ENCODE results near the gene SH2D3C. TPM values are rescaled to one million over a fixed set of nuclear protein-coding genes. Genes with fewer than 3 reads are reported as not detected.
"Not testable (repeated sequence)": the region's sequence is repeated elsewhere in the genome, so short reads cannot be mapped to it uniquely, and the experiment has no call there.

The SH2D3C gene
- total RNA-seq, 1 donor from 2014 or later: 77.6 TPM

DNA sequence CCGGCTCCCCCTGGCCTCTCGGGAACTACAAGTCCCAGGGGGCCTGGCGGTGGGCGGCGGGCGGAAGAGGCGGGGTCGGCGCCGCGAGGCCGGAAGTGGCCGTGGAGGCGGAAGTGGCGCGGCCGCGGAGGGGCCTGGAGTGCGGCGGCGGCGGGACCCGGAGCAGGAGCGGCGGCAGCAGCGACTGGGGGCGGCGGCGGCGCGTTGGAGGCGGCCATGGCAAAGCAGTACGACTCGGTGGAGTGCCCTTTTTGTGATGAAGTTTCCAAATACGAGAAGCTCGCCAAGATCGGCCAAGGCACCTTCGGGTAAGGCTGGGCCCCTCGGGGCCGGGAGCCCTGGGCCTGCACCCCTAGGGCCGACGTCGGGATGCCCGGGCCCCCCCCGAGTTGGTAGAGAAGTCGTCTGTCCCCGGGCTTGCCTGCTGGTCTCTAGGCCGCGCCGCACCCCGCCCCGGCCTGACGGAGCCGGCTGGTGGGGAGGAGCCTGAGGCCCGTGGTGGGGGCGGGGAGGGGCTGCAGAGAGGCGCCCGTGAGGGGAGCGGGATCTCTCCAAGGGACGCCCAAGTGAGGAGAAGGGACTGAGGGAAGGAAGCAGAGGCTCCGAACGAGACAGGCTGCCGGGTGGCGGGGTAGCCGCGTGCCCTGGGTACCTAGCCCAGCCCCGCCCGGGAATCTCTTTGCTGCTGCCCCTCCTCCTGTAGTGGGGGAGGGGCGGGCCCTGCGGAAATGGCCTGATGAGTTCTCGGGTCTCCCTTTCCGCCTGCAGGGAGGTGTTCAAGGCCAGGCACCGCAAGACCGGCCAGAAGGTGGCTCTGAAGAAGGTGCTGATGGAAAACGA, 7.7 kb upstream of the SH2D3C start, which contains the start of gene CDK9:
Gene CDK9, plus strand, starts transcription at position 102 of the 840 bp plus-strand sequence. Its CDS starts 115 bp downstream, at position 217.
- intact Hi-C loops (cut with micrococcal nuclease): loop anchor here (1.0 to 5.0 kb wide), 14 partner anchors 10 to 1251 kb away; partner anchors contain the start of genes FPGS, KYAT1, LRRC8A and MIGA2

DNA sequence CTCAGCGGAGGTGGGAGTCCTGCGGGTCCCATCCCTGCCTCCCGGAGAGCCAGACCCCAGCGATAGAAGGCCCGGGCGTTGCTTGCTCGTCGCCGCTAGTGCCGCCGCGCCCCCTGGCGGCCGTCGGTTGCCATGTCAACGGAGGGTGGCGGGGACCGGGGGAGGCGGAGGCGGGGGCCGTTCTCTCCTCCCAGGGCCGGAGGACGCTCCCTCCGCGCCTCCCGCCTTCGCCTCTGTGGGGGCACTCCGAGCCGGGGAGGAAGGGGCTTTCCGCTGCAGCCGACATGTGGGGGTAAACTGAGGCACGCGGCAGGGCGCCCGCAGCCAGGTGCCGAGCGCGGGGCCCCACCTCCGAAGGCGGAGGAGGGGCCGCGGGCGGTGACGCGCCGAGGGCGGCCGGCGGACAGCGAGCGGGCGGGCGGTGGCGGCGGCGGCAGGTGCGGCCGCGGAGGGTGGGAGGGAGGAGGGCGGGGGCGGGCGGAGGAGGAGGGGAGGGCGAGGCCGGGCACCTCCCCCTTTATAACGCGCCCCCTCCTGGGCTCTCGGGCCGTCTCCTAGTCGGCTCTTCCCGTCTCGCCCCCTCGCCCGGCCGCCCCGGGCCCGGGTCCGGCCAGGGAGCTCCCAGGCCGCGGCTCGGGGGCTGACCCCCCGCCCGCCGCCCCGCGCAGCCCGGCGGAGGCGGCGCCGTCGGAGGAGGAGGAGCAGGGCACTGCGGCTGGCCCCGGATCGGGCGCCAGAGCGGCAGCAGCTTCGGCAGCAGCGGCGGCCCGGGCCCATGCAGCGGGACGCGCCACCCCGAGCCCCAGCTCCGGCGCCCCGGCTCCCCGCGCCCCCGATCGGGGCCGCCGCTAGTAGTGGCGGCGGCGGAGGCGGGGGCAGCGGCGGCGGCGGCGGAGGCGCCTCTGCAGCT, 6.8 kb upstream of the SH2D3C start:
- intact Hi-C loops (cut with micrococcal nuclease): loop anchor here (1.0 to 5.0 kb wide), 12 partner anchors 9 to 1252 kb away; partner anchors contain the start of genes FPGS, KYAT1, LRRC8A and MIGA2

DNA sequence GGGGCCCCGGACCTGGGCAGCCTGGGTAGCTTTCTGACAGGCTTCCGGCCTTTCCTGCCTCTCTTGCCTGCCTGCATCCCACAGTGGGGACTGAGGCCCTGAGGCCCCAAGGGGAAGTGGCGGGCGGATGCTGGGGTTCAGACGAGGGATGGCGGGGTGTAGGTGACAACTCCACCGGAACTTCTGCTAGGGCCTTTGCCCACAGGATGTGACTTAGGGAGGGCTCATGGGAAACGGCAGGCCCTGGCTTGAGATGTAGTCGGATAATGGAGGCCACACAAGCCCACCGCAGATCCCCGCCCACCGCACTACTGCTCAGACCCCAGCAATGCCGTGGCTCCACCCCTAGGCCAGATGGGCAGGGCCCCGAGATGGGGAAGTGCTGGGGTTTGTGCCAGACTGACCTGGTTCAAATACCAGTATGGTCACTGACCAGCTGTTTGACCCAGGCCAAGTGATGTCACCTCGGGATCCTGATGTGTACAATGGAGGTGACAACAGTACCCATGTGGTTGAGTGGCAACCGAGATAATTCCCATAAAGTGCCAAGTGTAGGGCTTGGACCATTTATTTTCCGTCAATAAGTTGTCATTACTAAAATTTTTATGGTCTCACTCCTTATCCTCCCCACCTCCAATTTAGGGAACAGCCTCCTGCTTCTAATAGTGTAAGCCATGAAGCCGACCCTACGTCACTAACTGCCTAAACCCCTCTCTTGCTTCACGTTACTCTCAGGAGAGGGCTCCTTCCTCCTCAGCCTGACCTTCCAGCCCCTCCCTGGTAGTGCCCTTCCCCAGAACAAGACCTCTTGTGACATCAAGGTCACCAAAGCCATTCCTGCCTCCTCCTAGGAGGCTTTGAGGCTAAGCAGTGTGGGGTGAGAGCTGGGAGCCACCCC, 4.9 kb upstream of the SH2D3C start:
- intact Hi-C loops (cut with micrococcal nuclease): no loop called here

DNA sequence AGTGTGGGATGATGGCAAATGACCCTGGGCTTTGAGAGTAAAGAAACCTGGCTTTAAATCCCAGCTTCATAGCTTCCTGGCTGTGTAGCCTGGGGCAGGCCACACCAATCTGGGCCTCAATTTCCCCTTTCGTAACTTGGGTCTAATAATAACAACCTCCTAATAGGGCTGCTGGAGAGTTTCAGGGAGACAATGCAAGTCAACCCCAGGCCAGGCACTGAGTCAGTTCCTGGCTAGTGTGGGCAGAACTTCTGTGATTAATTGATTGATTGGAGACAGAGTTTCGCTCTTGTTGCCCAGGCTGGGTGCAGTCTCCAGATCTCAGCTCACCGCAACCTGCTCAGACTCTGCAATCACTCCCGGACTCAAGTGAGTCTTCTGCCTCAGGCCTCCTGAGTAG, 3.3 kb upstream of the SH2D3C start:
- intact Hi-C loops (cut with micrococcal nuclease): no loop called here

DNA sequence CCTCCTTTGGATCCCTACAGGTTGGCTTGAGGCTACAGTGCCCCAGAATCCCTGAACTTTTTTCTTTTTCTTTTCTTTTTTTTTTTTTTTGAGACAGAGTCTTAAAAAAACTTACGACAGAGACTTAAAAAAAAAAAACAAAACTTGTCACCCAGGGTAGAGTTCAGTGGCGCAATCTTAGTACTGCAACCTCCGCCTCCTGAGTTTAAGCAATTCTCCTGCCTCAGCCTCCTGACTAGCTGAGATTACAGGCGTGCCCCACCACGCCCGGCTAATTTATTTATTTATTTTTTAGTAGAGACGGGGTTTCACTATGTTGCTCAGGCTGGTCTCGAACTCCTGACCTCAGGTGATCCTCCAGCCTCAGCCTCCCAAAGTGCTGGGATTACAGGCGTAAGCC, 2.4 kb upstream of the SH2D3C start:
- intact Hi-C loops (cut with micrococcal nuclease): not testable (repeated sequence)

DNA sequence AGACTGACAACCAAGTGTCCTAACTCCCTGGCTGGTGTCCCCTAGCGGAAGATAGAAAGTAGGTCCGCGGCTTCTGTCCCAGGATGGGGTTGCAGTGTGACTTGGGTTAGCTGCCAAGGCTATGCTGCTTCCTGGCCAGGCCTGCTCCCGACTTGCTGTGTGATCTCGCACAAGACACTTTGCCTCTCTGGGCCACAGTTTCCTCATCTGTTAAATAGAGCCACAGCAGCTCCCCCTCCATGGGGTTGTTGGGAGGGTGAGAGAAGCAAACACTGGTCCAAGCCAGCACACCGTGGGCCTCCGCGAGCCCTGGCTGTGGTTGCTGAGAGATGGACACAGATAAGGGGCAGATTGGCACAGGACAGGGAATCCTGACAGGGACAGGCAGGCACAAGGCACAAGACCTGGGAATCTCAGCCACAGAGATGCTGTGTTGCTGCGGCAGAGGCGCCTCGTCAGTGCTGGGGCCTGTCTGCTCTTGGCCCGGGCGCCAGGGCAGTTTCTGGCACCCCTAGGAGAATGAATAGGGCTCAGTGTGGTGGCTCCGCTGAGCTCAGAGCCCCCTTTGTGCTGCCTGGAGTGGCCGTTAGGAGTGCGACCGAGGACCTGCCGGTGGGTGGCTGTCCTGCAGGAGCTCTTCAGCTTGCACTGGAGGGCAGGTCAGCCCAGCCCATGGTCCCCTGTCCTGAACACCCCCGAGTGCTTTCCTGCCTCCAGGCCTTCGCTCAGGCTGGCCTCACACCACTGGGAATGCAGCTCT, 1.8 kb upstream of the SH2D3C start:
- intact Hi-C loops (cut with micrococcal nuclease): no loop called here

DNA sequence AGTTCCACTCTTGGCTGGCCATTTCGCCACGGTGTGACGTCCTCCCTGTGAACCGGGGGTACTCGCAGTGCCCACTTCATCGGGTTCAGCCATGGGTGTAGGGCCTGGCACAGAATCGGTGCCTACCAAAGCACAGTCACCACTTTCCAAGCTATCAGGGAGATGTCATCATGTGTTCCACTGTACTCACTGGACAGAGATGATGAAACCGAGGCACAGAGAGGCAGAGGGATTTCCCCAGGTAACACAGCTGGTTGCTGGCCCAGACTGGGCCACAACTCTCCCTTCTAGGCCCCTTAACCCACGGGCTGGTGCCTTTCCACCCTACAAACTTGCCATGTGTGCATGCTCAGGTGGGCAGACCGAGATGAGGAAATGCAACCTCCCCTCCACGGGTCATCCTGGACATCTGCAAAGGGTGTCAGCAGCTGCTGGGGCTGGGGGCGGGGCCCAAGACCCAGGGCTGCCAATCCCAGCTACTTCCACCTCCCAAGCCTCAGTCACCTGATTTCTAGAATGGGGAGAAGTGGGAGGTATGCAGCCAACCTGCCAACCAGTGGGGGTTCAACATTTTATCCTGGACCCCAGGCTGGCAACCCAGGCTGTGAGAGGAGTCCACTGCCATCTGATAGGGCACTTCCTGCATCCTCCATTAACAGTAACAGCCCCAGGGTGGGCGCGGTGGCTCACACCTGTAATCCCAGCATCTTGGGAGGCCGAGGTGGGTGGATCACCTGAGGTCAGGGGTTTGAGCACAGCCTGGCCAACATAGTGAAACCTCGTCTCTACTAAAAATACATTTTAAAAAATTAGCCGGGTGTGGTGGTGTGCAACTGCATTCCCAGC, 893 bp upstream of the SH2D3C start:
- intact Hi-C loops (cut with micrococcal nuclease): loop anchor here (1.0 to 10.0 kb wide), 3 partner anchors 8 to 1245 kb away; partner anchors contain the start of gene SH3GLB2

DNA sequence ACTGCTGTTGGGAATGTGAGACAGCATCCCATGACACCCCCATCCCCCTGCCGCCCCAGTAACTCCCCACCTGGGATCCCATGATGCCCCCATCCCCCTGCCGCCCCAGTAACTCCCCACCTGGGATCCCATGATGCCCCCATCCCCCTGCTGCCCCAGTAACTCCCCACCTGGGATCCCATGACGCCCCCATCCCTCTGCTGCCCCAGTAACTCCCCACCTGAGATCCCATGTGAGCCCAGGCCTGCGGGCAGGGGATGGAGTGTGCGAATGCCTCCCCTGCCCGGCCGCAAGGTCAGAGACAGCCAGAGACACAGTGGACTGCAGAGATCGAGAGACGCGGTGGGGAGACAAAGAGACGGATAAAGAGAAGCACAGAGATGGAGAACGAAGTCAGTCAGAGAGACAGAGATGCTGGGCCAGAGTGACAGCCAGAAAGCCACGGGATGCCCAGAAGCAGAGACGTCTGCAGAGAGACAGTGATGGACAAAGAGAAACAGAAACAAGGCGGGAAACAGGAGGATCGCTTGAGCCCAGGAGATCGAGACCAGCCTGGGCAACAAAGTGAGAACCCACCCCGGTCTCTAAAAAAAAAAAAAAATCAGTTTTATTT, 992 bp downstream of the SH2D3C start:
- intact Hi-C loops (cut with micrococcal nuclease): loop anchor here (5.0 to 10.0 kb wide), 2 partner anchors 250 to 1247 kb away; partner anchors contain the start of gene SH3GLB2

DNA sequence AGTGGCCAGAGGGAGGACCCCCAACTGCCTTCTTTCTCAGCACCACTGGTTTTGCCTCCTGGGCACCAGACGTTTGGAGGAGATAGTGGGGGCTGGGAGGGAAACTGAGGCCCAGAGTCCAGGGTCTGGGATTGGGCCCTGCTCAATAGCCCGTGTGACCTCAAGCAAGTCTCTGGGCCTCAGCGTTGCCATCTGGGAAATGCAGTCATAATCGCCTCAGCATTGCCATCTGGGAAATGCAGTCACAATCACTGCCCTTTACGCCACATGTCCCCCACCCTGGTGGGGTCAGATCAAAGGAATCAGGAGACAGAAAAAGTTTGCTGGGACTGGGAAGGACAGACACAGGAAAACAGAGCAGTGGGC, 1.6 kb downstream of the SH2D3C start:
- intact Hi-C loops (cut with micrococcal nuclease): loop anchor here (1.0 to 10.0 kb wide), 3 partner anchors 8 to 1248 kb away; partner anchors contain the start of gene SH3GLB2

DNA sequence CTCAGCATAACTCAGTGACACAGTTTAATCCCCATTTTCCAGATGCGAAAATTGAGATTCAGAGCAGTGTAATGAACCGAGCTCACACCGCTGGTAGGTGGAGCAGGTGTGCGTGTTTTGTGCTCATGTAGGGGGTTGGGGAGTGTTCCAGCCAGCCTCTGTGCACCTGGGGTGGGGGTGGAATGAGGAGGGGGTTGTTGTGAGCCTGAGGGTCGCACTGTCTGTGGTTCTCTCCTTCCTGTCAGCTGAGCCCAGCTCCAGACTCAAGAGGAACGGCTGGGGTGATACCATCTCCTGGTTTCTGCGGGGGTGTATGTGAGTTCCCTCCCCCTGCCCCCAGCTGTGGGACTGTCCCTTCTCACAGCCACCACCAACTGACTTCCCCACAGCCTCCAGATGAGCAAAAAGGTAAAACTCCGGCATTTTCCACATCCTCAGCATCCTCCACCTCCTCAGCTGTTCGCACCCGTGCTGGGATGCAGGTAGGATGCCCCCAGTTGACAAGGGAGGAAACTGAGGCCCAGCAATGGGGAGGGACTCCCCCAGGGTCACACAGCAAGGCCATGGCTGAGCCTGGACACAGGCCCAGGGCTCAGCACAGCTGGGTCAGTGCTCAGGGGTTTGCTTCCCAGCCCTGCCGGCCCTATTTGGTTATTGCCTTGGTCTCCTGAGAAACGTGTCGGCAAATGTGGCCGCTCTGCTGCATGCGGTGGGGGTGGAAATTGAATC, 2.1 kb downstream of the SH2D3C start:
- intact Hi-C loops (cut with micrococcal nuclease): loop anchor here (1.0 to 10.0 kb wide), 3 partner anchors 9 to 1248 kb away; partner anchors contain the start of gene SH3GLB2

DNA sequence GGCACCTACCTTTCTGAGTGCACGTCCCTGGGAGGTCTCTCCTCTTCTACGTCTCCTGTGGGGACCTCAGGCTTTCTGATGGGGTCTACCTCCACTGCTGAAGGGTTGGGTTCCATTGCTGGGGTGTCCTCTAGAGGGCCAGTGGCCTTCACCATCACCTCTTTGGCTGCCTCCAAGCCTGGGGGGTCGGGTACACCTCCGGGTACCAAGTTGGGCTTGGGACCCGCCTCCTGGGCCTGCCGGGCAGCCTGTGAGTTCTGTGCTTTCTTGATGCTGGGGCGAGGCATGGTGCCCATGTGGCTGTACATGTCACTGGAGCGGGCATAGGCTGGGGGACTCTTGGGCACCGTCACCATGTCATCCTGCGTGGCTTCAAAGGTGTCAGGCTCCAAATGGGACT, 4.5 kb downstream of the SH2D3C start:
- intact Hi-C loops (cut with micrococcal nuclease): loop anchor here (5.0 to 10.0 kb wide), 2 partner anchors 322 to 1251 kb away; partner anchors contain the start of genes LRSAM1, RPL12 and SH3GLB2

DNA sequence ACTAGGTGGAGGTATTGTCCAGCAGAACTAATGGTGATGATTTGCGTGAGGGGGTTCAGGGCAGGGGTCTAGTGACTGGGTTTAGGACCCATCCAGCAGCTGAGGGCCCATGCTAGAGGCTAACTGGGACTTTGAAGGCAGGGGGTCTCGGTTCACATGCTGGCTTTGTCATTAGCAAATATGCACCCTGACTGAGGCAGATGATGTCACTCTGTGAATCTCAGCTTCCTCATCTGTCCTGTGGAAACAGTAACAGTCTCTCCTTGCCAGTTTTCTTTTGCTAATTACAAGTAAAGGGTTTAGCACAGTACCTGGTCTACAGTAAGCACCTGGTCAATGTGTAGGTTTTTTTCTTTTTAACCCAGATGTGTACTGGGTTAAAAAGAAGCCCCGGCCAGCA, 5.2 kb downstream of the SH2D3C start:
- intact Hi-C loops (cut with micrococcal nuclease): loop anchor here (5.0 to 10.0 kb wide), 2 partner anchors 321 to 1252 kb away; partner anchors contain the start of genes LRSAM1, RPL12 and SH3GLB2

DNA sequence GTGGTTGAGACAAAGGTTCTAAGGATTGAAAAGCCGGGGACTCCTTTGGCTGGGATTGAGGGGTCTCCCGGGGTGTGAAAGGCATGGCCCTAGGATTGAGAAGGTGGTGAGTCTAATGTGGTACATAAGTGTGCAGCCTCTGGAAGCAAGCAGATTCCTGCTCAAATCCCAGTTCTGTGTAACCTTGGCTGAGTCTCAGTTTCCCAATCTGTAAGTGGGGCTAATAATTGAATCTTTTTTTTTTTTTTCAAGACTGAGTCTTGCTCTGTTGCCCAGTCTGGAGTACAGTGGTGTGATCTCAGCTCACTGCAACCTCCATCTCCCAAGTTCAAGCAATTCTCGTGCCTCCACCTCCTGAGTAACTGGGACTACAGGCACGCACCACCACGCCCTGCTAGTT, 5.9 kb downstream of the SH2D3C start:
- intact Hi-C loops (cut with micrococcal nuclease): loop anchor here (5.0 to 10.0 kb wide), 2 partner anchors 320 to 1252 kb away; partner anchors contain the start of genes LRSAM1, RPL12 and SH3GLB2

DNA sequence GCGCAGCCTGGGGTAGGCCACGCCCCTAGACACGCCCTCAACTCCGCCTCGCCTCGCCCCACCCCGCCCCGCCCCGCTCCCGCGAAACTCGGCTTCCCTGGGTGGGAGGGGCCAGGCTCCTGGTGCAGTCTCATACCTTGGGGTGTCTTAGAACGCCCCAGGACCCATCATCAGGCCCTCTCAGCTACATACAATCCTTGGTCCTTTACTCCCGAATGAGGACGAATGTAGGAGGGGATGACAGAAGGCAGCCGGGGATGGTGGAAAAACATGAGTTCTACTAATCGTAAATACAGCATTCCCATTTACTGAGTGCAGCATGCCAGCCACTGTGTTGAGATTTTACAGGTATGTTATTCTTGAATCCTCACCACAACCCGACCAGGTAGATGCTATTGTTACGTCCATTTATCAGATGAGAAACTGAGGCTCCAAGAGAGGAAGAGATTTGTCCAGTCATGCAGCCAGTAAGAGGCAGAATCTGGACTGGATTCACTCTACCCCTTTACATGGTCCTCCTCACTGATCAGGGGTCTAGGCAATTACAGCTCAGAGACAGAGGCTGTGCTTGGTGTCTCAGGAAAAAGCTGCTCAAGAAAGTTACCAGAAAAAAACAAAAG, 6.8 kb downstream of the SH2D3C start:
- intact Hi-C loops (cut with micrococcal nuclease): loop anchor here (1.0 to 10.0 kb wide), 18 partner anchors 8 to 1253 kb away; partner anchors contain the start of genes EEIG1, FPGS, LRSAM1 and NAIF1

DNA sequence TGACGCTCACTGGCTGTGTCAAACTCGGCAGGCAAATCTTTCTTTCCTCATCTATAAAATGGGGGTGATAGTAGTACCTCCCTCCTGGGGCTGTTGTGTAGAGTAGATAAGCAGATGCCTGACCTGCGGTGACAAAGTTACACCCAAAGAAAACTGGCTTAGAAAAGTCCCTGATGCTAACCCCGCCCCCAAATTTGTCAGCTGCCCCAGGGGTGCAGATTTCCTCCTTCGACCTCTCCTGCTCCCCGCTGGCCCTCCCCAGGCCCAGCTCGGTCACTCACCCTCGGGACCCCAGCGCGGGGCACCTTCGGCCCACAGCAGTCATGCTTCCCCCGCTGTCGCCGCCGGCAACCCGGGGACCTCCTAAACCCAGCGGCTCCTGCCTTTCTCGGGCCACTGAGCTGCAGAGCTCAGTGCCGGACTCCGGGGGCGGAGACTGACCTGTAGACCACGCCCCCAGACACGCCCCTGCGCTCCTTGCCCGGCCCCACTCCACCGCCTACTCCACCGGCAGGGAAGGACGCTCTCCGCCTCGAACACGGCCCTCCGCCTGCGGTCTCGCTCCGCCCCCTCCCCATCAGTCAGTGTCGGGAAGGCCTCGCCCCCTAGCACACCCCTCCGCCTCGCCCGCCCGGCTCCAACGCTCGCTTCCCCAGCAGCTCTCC, 7.4 kb downstream of the SH2D3C start:
- intact Hi-C loops (cut with micrococcal nuclease): loop anchor here (1.0 to 10.0 kb wide), 18 partner anchors 8 to 1254 kb away; partner anchors contain the start of genes EEIG1, FPGS, LRSAM1 and NAIF1

DNA sequence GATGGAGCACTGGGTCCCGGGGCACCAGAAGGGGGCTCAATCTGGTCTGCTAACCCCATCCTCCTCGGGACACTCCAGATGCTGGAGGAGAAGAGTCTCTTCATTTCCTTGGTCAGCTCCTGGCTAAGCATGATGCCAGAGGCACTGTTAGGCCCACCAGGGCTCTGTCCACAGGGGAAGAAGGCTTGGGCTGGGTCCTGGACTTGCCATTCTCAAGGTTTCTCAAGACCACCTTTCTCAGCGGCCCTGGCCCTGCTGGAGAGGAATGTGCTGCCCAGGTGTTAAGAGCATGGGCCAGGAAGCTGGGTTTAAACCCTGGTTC, 7.9 kb downstream of the SH2D3C start:
- intact Hi-C loops (cut with micrococcal nuclease): loop anchor here (2.0 to 10.0 kb wide), 8 partner anchors 134 to 1254 kb away; partner anchors contain the start of genes EEIG1, LRSAM1, NAIF1 and RPL12

Data from T-helper 1 cell treated with Interleukin-12 subunit alpha and Interleukin-12 subunit beta and Interleukin-4 antibody, amounts not matched to agents 30 ng/mL and 1 ng/mL, for 36 hours (primary cell).